Brain microvascular endothelial cell (primary cell): ENCODE measurements around the gene CATSPERE.
A peak's percentile ranks its signal among the peaks of the same experiment; 100 is the strongest.

Experiments used
- DNase-seq: peaks from one replicate; pipeline ENCODE4 v3.0.0-alpha.2; 2020
- H3K27ac ChIP-seq: fragments of 250-450 bp; sonication (Bioruptor Pico); 2 replicates; pipeline ENCODE4 v1.5.1; 2020; ENCODE audit warnings: mild to moderate bottlenecking, moderate library complexity
- H3K27me3 ChIP-seq: fragments of 250-450 bp; sonication (Bioruptor Pico); replicated peaks from 2 replicates; pipeline ENCODE4 v1.5.1; 2020; ENCODE audit warnings: mild to moderate bottlenecking
- H3K36me3 ChIP-seq: fragments of 250-450 bp; sonication (Bioruptor Pico); replicated peaks from 2 replicates; pipeline ENCODE4 v1.5.1; 2020; ENCODE audit warnings: mild to moderate bottlenecking
- H3K4me3 ChIP-seq: 2 replicates; pipeline ENCODE4 v1.5.1; 2011; ENCODE audit warnings: low read depth, mild to moderate bottlenecking, control low read depth, low read length, moderate library complexity
- in situ Hi-C: cut with HindIII; loops from 2 replicates; pipeline ENCODE4 v1.10.0; 2017; ENCODE audit warnings: low sequenced_read_pairs, low pct_ligation_motif_present
- TF ChIP-seq, protein P1 (sequence below): IDR thresholded peaks from 2 replicates; pipeline ENCODE4 v1.5.1; 2011; ENCODE audit warnings: low read depth, mild to moderate bottlenecking, moderate library complexity, low read length, control low read depth, inconsistent platforms; ENCODE audit errors: missing control alignments

Gene CATSPERE, protein sequence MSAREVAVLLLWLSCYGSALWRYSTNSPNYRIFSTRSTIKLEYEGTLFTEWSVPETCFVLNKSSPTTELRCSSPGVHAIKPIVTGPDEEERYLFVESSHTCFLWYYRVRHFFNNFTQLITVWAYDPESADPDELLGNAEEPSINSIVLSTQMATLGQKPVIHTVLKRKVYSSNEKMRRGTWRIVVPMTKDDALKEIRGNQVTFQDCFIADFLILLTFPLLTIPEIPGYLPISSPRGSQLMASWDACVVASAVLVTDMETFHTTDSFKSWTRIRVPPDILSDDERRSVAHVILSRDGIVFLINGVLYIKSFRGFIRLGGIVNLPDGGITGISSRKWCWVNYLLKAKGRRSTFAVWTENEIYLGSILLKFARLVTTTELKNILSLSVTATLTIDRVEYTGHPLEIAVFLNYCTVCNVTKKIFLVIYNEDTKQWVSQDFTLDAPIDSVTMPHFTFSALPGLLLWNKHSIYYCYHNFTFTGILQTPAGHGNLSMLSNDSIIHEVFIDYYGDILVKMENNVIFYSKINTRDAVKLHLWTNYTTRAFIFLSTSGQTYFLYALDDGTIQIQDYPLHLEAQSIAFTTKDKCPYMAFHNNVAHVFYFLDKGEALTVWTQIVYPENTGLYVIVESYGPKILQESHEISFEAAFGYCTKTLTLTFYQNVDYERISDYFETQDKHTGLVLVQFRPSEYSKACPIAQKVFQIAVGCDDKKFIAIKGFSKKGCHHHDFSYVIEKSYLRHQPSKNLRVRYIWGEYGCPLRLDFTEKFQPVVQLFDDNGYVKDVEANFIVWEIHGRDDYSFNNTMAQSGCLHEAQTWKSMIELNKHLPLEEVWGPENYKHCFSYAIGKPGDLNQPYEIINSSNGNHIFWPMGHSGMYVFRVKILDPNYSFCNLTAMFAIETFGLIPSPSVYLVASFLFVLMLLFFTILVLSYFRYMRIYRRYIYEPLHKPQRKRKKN

GRCh38 chr1:244461245-244462071 is at the start of gene CATSPERE:
CATSPERE (plus strand) TSS chr1:244461273; CDS start chr1:244461430, 157 bp downstream.
- TF ChIP-seq, protein P1, sequence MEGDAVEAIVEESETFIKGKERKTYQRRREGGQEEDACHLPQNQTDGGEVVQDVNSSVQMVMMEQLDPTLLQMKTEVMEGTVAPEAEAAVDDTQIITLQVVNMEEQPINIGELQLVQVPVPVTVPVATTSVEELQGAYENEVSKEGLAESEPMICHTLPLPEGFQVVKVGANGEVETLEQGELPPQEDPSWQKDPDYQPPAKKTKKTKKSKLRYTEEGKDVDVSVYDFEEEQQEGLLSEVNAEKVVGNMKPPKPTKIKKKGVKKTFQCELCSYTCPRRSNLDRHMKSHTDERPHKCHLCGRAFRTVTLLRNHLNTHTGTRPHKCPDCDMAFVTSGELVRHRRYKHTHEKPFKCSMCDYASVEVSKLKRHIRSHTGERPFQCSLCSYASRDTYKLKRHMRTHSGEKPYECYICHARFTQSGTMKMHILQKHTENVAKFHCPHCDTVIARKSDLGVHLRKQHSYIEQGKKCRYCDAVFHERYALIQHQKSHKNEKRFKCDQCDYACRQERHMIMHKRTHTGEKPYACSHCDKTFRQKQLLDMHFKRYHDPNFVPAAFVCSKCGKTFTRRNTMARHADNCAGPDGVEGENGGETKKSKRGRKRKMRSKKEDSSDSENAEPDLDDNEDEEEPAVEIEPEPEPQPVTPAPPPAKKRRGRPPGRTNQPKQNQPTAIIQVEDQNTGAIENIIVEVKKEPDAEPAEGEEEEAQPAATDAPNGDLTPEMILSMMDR: no peak
- peak within 1 kb of the TSS; percentile 67 for H3K27ac ChIP-seq
- no peaks in the 10 kb centered on the region for H3K27me3 ChIP-seq
- in situ Hi-C loops: no loop called here
- DNase-seq: peak; percentile 76
- H3K4me3 ChIP-seq: peak within 1 kb of the TSS; percentile 68
- no peaks in the 10 kb centered on the region for H3K36me3 ChIP-seq

DNA sequence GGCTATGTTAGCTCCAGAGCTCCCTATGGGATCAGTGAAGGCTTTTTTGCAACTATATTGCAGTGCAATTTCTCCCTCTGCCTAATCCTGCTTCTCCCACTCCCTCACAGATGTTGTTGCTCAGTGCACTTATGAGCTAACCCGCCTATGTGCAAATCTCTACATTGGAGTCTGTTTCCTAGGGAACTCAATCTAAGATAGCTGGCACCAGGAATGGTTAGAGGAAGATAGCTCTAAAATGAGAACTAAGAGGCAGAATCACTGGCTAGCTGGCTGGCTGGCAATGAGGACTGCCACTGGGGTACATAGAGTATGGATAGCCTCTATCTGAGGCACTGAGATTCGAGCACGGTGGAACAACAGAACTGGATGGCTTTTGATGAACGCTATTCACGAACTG is 48.9 kb upstream of the CATSPERE start:
- in situ Hi-C loops: no loop called here
- TF ChIP-seq, protein P1: no peak
- no peak overlapping the region for H3K4me3 ChIP-seq
- peaks cover 44% of the 10 kb centered on the region for H3K36me3 ChIP-seq
- no peaks in the 10 kb centered on the region for H3K27me3 ChIP-seq
- DNase-seq: no peak
- no peak overlapping the region for H3K27ac ChIP-seq

- TF ChIP-seq, protein P1: no peak
- H3K4me3 ChIP-seq: no peak overlapping the region
- peaks cover 51% of the 10 kb centered on the region for H3K36me3 ChIP-seq
- no peaks in the 10 kb centered on the region for H3K27me3 ChIP-seq
- in situ Hi-C loops: no loop called here
- DNase-seq: no peak
- no peak overlapping the region for H3K27ac ChIP-seq
Observed at GRCh38 chr1:244413736-244414135, 47.3 kb upstream of the CATSPERE start.

DNA sequence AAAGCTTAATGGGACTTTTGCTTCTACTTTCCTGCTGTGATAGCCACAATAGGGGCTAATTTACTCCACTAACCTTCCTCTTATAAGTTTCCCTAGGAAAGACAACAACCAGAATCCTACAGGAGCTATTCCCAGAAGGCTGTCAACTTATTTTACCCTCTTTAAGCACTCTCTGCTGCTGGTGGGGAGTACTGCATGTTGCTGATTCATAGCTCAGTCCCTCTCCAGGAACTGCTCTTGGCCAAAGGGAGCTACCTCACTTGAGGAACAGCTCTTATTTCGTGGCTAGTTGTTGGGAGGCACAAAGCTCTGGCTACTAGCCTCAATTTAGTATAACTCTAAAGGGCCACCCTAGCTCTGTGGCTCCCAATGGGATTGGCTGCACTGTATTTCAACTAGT is 46.5 kb upstream of the CATSPERE start:
- peaks cover 54% of the 10 kb centered on the region for H3K36me3 ChIP-seq
- TF ChIP-seq, protein P1: peak; percentile 65
- DNase-seq: peak; percentile 64
- H3K27me3 ChIP-seq: no peaks in the 10 kb centered on the region
- in situ Hi-C loops: no loop called here
- no peak overlapping the region for H3K4me3 ChIP-seq
- no peak overlapping the region for H3K27ac ChIP-seq

DNA sequence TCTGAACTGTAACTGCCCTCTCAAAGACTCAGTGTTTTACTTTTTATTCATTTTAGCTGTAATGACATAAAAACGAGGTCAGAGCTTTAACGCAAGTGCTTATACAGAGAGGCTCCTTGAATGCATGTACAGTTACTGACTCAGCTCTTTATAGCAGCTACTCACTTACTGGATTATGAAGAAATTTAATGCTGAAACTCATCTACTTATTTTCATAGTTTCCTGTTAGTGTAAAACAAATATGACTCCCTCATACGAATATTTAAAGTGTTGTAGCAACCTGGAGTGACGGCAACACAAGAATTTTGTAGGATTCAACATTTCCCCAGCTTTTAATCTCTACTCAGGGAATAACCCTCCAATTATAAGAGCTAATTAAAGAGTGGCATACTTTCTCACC is 42.0 kb upstream of the CATSPERE start:
- H3K27ac ChIP-seq: no peak overlapping the region
- no peak for DNase-seq
- in situ Hi-C loops: no loop called here
- TF ChIP-seq, protein P1: no peak
- H3K27me3 ChIP-seq: no peaks in the 10 kb centered on the region
- H3K36me3 ChIP-seq: peaks cover 42% of the 10 kb centered on the region
- H3K4me3 ChIP-seq: no peak overlapping the region
